ENCODE measurements around the gene TEX22. TPM values are rescaled to one million over a fixed set of nuclear protein-coding genes. Genes with fewer than 3 reads are reported as not detected.

Gene TEX22
- total RNA-seq, 4 donors from 2014 or later: 0.41 TPM; not detected in 3

DNA sequence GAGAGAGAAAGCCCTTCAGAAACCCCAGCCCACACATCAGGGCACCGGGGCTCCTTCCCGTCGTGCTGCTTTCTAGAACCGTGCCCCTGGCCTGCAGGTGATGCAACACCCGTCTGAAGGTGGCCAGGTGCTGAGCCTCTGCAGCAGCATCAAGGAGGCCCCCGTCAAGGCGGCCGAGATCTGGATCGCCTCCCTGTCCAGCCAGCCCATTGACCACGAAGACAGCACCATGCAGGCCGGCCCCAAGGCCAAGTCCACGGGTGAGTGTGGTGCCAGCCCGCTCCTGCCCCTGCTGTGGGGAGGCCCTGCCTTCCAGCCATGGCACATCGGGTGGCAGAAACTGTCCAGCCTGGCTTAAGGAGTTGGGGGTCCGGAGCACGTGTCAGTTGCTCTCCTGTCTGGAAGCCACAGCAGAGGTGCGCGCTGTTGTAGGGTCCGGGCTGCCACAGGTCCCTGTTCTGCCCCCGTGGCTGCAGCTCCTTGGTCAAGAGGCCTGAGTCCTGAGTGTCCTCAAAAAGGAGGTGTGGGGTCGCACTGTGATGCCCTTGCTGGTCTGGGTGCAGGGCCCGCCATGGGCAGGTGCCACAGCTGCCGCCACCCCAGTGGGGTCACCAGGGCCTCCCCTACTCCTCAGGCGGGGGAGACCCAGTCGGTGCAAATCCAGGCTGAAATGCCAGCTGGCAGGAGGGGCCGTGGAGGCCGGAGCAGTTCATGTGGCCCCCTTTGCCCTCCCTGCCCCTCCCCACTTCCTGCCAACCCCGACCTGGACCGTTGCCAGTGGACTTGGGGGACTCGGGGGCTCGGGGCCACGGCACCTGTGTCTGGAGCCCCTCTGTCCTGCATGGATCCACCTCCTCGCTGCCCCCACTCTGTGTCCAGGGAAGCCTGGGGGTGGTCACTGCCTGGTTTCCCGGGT, 31.0 kb upstream of the TEX22 start:
- Histone ChIP-seq H3K9me3 (no peaks in the 10 kb centered on the region), H3K27ac (no peak overlapping the region), H3K4me1 (peaks cover 0 to 6% (median 3%) of the 10 kb centered on the region in 4 donors), H3K4me3 (no peak overlapping the region), H3K27me3 (no peaks in the 10 kb centered on the region), H3K36me3 (no peaks in the 10 kb centered on the region)
- DNase-seq: no peak
- intact Hi-C loops (cut with DNase I; ENCODE audit: low total_unique reads): no loop called here
- TF ChIP-seq, protein P1, sequence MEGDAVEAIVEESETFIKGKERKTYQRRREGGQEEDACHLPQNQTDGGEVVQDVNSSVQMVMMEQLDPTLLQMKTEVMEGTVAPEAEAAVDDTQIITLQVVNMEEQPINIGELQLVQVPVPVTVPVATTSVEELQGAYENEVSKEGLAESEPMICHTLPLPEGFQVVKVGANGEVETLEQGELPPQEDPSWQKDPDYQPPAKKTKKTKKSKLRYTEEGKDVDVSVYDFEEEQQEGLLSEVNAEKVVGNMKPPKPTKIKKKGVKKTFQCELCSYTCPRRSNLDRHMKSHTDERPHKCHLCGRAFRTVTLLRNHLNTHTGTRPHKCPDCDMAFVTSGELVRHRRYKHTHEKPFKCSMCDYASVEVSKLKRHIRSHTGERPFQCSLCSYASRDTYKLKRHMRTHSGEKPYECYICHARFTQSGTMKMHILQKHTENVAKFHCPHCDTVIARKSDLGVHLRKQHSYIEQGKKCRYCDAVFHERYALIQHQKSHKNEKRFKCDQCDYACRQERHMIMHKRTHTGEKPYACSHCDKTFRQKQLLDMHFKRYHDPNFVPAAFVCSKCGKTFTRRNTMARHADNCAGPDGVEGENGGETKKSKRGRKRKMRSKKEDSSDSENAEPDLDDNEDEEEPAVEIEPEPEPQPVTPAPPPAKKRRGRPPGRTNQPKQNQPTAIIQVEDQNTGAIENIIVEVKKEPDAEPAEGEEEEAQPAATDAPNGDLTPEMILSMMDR (IDR thresholded peaks at IDR 0.05): no peak
- no peak for TF ChIP-seq POLR2AphosphoS5 (IDR thresholded peaks at IDR 0.05)
- no peak for TF ChIP-seq EP300 (IDR thresholded peaks at IDR 0.05; ENCODE audit: low read depth)
- no peak for TF ChIP-seq POLR2A (IDR thresholded peaks at IDR 0.05)
- in situ Hi-C loops (cut with MboI; ENCODE audit: low pct_ligation_motif_present in 1 of 4, low pct_unique_long_range_greater_than_20kb in 1 of 4, low sequenced_read_pairs in 3 of 4): no loop called here
- WGBS, 2 donors (ENCODE audit: low coverage in 1 of 2): 90% methylated on average over 22 of the region's 34 CpGs; no CpG with 5 or more reads in 1 of the 2 donors

DNA sequence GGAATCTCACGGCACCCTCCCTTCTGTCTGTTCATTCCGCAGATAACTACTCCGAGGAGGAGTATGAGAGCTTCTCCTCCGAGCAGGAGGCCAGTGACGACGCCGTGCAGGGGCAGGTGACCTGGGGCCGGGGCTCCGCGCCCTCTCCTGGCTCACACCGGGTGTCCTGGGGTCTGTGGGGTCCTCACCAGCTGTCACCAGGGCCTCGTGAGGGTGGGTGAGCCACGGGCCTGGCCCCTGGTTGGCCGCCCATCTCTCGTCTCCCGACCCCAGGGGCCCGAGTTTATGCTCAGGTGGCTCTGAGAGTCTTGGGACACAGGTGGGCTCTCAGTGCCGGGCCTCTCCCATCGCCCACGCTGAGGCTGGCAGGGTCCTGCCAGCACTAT, 30.3 kb upstream of the TEX22 start:
- no peak for TF ChIP-seq POLR2A (IDR thresholded peaks at IDR 0.05)
- no peak for TF ChIP-seq EP300 (IDR thresholded peaks at IDR 0.05; ENCODE audit: low read depth)
- TF ChIP-seq POLR2AphosphoS5 (IDR thresholded peaks at IDR 0.05): no peak
- TF ChIP-seq, protein P1 (IDR thresholded peaks at IDR 0.05): no peak
- Histone ChIP-seq H3K27ac (no peak overlapping the region), H3K36me3 (no peaks in the 10 kb centered on the region), H3K4me1 (peaks cover 0 to 6% (median 3%) of the 10 kb centered on the region in 4 donors), H3K9me3 (no peaks in the 10 kb centered on the region), H3K4me3 (no peak overlapping the region), H3K27me3 (no peaks in the 10 kb centered on the region)
- intact Hi-C loops (cut with DNase I; ENCODE audit: low total_unique reads) (no loop called here), in situ Hi-C loops (cut with MboI; ENCODE audit: low pct_ligation_motif_present in 1 of 4, low pct_unique_long_range_greater_than_20kb in 1 of 4, low sequenced_read_pairs in 3 of 4) (no loop called here)
- 93% methylated on average over 19 of the region's 20 CpGs; no CpG with 5 or more reads in 1 of the 2 donors for WGBS, 2 donors (ENCODE audit: low coverage in 1 of 2)
- no peak for DNase-seq

DNA sequence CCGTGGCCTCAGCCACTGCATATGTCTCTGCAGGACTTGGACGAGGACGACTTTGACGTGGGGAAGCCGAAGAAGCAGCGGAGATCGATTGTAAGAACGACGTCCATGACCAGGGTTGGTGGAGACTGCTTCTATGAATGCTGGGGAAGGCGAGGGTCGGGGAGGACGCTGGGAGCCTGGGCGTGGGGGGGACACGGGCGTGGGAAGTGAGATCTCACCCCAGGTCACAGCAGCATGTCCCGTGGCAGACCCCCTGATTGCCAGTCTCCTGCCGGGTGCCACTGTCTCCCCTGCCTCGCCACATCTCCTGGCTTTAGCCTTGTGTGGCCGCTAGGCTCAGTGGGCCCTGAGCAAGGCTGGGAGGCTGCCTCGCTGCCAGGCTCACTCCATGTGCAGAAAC, 29.9 kb upstream of the TEX22 start:
- Histone ChIP-seq H3K27ac (no peak overlapping the region), H3K4me3 (no peak overlapping the region), H3K36me3 (no peaks in the 10 kb centered on the region), H3K9me3 (no peaks in the 10 kb centered on the region), H3K27me3 (no peaks in the 10 kb centered on the region), H3K4me1 (peaks cover 0 to 6% (median 3%) of the 10 kb centered on the region in 4 donors)
- in situ Hi-C loops (cut with MboI; ENCODE audit: low pct_ligation_motif_present in 1 of 4, low pct_unique_long_range_greater_than_20kb in 1 of 4, low sequenced_read_pairs in 3 of 4): no loop called here
- TF ChIP-seq POLR2AphosphoS5 (IDR thresholded peaks at IDR 0.05) (no peak), POLR2A (IDR thresholded peaks at IDR 0.05) (no peak), EP300 (IDR thresholded peaks at IDR 0.05; ENCODE audit: low read depth) (no peak)
- TF ChIP-seq, protein P1 (IDR thresholded peaks at IDR 0.05): no peak
- intact Hi-C loops (cut with DNase I; ENCODE audit: low total_unique reads): no loop called here
- DNase-seq: no peak
- 92% methylated on average over 20 of the region's 20 CpGs; no CpG with 5 or more reads in 1 of the 2 donors for WGBS, 2 donors (ENCODE audit: low coverage in 1 of 2)

DNA sequence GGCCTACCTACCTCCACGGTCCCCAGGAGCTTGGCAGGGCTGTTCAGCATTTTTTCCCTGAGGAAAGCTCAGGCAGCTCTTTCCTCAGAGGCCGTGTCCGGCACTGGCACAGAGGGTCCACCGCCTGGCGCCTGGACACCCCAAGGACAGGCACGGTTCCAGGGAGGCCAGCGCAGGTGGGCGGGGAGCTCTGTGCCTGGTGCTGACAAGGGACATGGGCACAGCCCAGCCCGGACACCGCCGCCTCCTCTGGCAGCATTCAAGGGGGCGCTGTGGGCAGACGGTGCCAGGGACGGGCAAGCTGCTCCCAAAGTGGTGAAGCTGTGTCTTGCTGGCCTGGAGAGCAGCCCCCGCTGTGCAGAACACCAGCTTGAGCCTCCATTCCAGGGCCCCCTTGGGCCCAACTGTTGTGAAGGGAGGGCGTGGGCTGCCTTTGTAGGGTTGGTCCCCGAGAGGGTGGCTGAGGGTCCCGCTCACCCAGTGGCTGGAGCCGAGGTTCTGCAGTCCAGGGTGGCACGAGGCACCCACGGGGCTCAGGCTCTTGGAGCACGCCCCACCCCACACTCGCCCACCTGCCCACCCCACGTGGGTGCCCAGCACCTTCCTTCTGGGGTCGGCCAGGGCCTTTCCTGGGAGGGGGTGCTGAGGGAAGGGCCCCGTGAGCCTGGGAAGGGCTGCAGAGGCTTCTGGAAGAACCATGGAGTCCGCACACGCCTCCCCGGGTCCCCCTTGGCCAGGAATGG, 29.3 kb upstream of the TEX22 start:
- 93% methylated on average over 29 of the region's 29 CpGs; no CpG with 5 or more reads in 1 of the 2 donors for WGBS, 2 donors (ENCODE audit: low coverage in 1 of 2)
- no peak overlapping the region for H3K27ac ChIP-seq
- H3K9me3 ChIP-seq: no peaks in the 10 kb centered on the region
- intact Hi-C loops (cut with DNase I; ENCODE audit: low total_unique reads): no loop called here
- no peaks in the 10 kb centered on the region for H3K36me3 ChIP-seq
- H3K27me3 ChIP-seq: no peaks in the 10 kb centered on the region
- in situ Hi-C loops (cut with MboI; ENCODE audit: low pct_ligation_motif_present in 1 of 4, low pct_unique_long_range_greater_than_20kb in 1 of 4, low sequenced_read_pairs in 3 of 4): no loop called here
- peaks cover 0 to 6% (median 3%) of the 10 kb centered on the region in 4 donors for H3K4me1 ChIP-seq
- no peak overlapping the region for H3K4me3 ChIP-seq
- TF ChIP-seq EP300 (IDR thresholded peaks at IDR 0.05; ENCODE audit: low read depth) (no peak), POLR2A (IDR thresholded peaks at IDR 0.05) (no peak), POLR2AphosphoS5 (IDR thresholded peaks at IDR 0.05) (no peak)
- TF ChIP-seq, protein P1 (IDR thresholded peaks at IDR 0.05): no peak
- DNase-seq: no peak
